GM21526 (cell line): ENCODE measurements around the gene SFN.
"Not testable (repeated sequence)": the region's sequence is repeated elsewhere in the genome, so short reads cannot be mapped to it uniquely, and the experiment has no call there.

Experiments used
- ATAC-seq: cut with Tn5 transposase; IDR thresholded peaks from one replicate; pipeline ENCODE4 v1.9.1; 2021; ENCODE audit warnings: moderate library complexity; ENCODE audit not compliant: unreplicated experiment, low FRiP score

SFN gene

DNA sequence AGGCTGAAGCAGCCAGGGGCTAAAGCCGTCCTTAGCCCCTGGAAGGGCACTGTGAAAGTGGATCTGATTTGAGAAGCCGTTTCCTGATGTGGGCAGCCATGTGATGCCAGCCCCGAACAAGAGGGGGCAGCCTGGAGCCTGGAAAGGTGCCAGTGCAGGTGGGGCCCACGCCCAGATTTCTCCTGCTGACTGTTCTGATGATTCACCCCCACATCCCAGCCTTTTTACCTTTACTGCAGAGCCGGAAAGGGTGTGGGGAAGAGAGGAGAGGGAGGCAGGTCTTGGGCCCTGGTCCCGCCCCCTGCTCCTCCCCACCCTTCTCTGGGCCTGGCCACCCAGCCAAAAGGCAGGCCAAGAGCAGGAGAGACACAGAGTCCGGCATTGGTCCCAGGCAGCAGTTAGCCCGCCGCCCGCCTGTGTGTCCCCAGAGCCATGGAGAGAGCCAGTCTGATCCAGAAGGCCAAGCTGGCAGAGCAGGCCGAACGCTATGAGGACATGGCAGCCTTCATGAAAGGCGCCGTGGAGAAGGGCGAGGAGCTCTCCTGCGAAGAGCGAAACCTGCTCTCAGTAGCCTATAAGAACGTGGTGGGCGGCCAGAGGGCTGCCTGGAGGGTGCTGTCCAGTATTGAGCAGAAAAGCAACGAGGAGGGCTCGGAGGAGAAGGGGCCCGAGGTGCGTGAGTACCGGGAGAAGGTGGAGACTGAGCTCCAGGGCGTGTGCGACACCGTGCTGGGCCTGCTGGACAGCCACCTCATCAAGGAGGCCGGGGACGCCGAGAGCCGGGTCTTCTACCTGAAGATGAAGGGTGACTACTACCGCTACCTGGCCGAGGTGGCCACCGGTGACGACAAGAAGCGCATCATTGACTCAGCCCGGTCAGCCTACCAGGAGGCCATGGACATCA lies at the start of gene SFN:
Gene SFN, plus strand, starts transcription at position 369 of the 904 bp plus-strand sequence. Its CDS starts 64 bp downstream, at position 433.
- no peak for ATAC-seq

DNA sequence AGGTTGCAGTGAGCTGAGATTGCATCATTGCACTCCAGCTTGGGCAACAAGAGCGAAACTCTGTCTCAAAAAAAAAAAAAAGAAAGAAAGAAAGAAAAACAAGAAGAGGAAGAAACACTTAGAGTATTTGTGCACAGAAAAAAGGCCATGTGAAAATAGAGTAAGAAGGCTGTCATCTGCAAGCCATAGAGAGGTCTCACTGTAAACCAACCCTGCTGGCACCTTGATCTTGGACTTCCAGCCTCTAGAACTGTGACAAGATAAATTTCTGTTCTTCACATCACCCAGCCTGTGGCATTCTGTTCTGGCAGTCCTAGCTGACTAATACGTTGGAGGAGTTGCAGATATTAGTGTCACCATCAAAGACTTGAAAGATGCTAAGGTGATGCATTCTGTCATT lies 48.6 kb upstream of the SFN start:
- ATAC-seq: no peak

GRCh38 chr1:26814893-26815292 lies 48.1 kb upstream of the SFN start:
- no peak for ATAC-seq

DNA sequence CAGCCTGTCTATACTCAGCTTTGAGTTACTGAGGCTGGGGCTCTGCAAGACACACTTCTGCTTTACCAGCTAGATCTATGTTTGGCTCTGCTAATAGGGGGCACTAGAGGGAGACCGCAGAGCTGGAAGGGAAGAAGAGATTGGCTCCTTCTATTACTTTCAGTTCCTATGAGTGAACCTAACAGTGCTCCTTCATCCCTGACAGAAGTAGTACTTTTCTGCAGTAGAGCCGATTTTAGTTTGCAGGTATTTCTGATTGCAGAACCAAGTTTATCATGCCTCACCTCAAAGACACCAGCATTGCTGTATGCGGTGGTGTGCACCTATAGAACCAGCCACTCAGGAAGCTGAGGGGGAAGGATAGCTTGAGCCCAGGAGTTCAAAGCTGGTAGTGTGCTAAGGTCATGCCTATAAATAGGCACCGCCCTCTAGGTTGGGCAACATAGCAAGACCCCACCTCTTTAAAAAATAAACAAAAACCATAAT lies 42.1 kb upstream of the SFN start:
- ATAC-seq: peak; percentile 84

- no peak for ATAC-seq
These were observed 40.1 kb upstream of the SFN start for GRCh38 chr1:26822737-26823395.

DNA sequence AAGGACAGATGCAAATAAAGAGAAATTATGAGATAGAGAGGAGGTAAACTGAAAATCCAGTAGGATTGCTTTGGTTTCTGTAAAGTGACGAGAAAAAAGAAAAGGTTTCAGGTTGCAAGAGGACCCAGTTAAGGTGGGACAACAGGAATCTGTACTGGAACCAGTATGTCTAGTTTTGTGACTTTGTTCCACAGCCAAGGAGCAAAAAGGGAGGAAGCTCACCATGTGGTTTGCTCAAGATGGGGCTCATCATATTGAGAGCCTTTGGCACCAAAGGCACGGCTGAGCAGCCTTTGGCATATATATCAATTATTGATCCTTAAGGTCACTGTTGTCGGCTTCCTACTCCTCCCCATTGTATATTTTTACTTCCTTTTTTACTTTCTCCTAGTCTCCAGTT lies 38.2 kb upstream of the SFN start:
- ATAC-seq: no peak

- peak; percentile 60 for ATAC-seq
These were observed 36.5 kb upstream of the SFN start, which contains the start of gene ZDHHC18 for GRCh38 chr1:26826261-26827105. Gene ZDHHC18, plus strand, starts transcription at chr1:26826688. Its CDS starts 117 bp downstream, at chr1:26826805.

- no peak for ATAC-seq
These were observed 35.8 kb upstream of the SFN start for GRCh38 chr1:26827106-26827604.

DNA sequence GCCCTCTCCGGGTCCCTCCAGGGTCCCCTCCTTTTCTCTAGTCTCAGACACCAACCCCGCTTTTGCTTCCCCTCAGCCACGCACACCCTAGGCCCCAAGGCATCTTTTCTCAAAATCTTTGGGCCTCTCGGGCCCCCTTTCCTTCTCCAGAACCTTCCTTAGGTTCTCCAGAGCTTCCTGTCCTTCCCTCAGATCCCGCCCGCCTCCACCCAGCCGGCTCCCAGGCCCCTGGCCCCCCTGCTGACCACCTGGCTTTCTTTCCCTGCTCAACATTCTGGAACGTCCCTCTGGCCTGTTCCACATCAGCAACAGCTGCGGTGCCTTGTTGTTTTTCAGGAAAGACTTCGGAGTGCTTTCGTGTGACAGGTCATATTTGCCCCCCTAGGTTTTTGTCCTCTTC lies 35.3 kb upstream of the SFN start:
- no peak for ATAC-seq

DNA sequence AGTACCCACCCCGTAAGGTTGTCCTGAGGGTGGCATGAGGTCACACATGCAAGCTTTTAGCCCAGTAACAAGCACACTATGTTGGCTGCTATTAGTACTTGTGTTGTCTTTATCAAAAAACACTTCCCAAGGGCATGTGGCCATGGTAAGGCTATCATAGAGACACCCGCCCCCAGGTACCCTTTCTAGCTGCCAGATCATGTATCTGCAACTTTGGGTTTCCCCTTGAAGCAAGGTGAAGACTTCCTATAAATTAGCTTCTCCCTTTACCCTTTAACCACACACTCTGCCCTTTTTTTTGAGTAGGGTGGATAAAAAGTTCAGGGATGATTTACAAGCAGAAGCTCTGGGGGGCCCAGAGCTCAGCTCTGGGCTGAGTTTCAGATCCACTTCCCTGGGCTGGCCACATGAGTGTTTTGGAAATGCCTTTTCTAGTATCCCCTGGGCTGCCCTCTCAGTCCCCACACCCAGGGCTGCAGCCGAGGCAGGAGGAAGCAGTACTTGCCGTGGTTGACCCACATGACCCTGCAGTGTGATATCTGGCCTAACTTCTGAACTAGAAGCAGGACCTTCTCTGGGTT lies 34.4 kb upstream of the SFN start:
- ATAC-seq: no peak

GRCh38 chr1:26829184-26829911 lies 33.6 kb upstream of the SFN start:
- no peak for ATAC-seq

- ATAC-seq: no peak
These were observed 31.9 kb upstream of the SFN start for GRCh38 chr1:26831059-26831458.

- ATAC-seq: no peak
These were observed 31.3 kb upstream of the SFN start for GRCh38 chr1:26831546-26832248.

DNA sequence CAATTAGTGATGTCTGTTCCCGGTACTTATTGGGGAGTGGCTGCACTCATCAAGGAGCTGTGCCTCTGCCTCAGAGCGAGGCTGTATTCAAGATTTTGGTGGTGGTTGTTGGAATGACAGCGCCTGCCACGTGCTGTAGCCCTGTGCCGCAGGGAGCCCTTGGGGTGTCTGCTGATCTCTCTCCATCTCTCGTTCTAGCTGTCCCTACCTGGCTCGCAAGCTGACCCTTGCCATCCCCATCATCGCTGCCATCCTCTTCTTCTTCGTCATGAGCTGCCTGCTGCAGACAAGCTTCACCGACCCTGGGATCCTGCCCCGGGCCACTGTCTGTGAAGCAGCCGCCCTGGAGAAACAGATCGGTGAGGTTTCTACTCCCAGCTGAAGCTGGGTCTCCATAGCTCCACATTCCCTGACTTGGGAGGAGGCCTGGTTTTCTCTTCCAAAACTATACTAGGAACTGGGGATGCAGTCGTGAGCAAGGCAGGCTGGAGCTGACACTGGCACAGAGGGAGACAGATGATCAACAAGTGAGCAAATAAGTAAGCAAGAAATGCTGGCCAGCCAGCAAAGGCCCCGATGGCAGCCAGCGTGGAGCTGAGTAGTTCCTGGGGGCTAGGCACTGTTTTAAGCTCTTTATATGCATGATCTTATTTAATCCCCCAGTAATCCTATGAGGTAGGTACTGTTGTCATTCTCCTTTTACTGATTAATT lies 30.5 kb upstream of the SFN start:
- ATAC-seq: no peak

GRCh38 chr1:26833432-26834405 lies 29.2 kb upstream of the SFN start:
- peak; percentile 55 for ATAC-seq

GRCh38 chr1:26837665-26838064 lies 25.3 kb upstream of the SFN start:
- ATAC-seq: not testable (repeated sequence)
